Measurements from ENCODE around the gene ATF6. TPM values are rescaled to one million over a fixed set of nuclear protein-coding genes. Genes with fewer than 3 reads are reported as not detected.
A peak's percentile ranks its signal among the peaks of the same experiment; 100 is the strongest.

ATF6 gene
- total and polyA plus RNA-seq, 2 of the 4 experiments (the other 2 are of a cell fraction): 12.2 to 17.6 TPM

DNA sequence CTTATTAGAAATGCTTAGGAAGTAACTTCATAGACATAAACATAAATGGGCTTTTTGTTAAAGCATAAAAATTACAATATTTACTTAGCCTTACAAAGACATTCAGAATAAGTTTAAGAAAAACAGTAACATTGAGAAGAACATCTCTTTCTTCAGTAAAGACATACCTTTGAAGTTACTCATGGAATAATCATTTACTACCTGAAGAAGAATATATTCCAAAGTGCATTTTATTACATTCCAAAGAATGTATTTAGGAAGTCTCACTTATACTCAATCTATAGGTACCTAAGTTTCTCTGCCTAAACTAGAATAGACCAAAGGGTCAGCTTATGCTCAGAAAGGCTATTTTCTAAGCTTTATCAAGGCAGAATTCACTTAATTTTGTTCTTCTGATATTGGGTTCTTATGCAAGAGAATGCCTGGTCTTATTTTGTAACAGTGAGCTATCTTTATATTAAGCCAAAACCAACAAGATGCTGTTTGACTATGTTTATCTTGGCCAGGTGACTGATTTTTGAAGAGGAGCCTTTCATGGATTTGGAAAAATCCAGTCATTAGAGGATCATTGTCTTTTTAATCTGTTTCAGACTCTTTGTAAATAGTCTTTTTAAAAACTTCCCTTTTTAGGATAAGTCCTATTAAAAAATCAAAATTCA, 147.5 kb downstream of the ATF6 start:
- H3K9me3 ChIP-seq (ENCODE audit: control insufficient read depth, insufficient read depth, low read length): peaks cover 2% of the 10 kb centered on the region; the same call in 1 of the 2 replicates
- H3K9ac ChIP-seq (ENCODE audit: low read depth, low read length): no peak overlapping the region
- no peak overlapping the region for H3K14ac ChIP-seq (replicated peaks; ENCODE audit: low read depth, low read length)
- dilution Hi-C loops (cut with HindIII; ENCODE audit: low sequenced_read_pairs, unreplicated experiment) (no loop called here), intact Hi-C loops (cut with micrococcal nuclease) (no loop called here), in situ Hi-C loops (cut with MboI; ENCODE audit: low sequenced_read_pairs) (no loop called here)
- no peak overlapping the region for H3K23ac ChIP-seq (ENCODE audit: low read depth, low read length)
- H2BK15ac ChIP-seq (ENCODE audit: low read depth, low read length): no peak overlapping the region
- H2BK120ac ChIP-seq (ENCODE audit: low read depth, low read length): no peak overlapping the region
- no peak overlapping the region for H3K18ac ChIP-seq (ENCODE audit: low read depth, low read length)
- no peak overlapping the region for H4K5ac ChIP-seq (ENCODE audit: low read depth, low read length)
- H2AK9ac ChIP-seq (replicated peaks; ENCODE audit: low read depth, low read length, poor library complexity): no peak overlapping the region
- H2BK5ac ChIP-seq (ENCODE audit: low read depth, low read length, poor library complexity, severe bottlenecking): no peak overlapping the region
- H2BK20ac ChIP-seq (ENCODE audit: low read depth, low read length): no peak overlapping the region
- peaks cover 3% of the 10 kb centered on the region for H3K4me1 ChIP-seq (ENCODE audit: control insufficient read depth, insufficient read depth, low read length)
- H4K8ac ChIP-seq (ENCODE audit: low read depth in 2 of 2, low read length in 2 of 2): no peak overlapping the region
- no peak overlapping the region for H2AK5ac ChIP-seq (ENCODE audit: low read depth, low read length)
- ChIA-PET POLR2A (ENCODE audit: unreplicated experiment) (no interaction called here), CTCF (no interaction called here)
- no peak overlapping the region for H3K4ac ChIP-seq (ENCODE audit: low read depth, low read length)
- no peak overlapping the region for H2AFZ ChIP-seq (replicated peaks; ENCODE audit: low read length, poor library complexity)
- H3K56ac ChIP-seq (ENCODE audit: extremely low read depth, insufficient read depth, low read length): no peak overlapping the region
- ATAC-seq (ENCODE audit: low read depth) (no peak), DNase-seq (peak; percentile 6)
- no peak overlapping the region for H3K4me3 ChIP-seq (ENCODE audit: insufficient read depth, low read depth, low read length)
- no peak overlapping the region for H3K27ac ChIP-seq (ENCODE audit: insufficient read depth, low read length)
- H3K27me3 ChIP-seq (ENCODE audit: control insufficient read depth, insufficient read depth, low read length): no peaks in the 10 kb centered on the region
- no peaks in the 10 kb centered on the region for H3K79me1 ChIP-seq (ENCODE audit: low read depth in 1 of 2, low read length in 2 of 2)
- H4K91ac ChIP-seq (ENCODE audit: insufficient read depth, low read depth, low read length): no peak overlapping the region
- no peak overlapping the region for H3K4me2 ChIP-seq (ENCODE audit: low read depth, low read length)
- H3K36me3 ChIP-seq (ENCODE audit: control insufficient read depth, insufficient read depth, low read length): no peaks in the 10 kb centered on the region
- H4K20me1 ChIP-seq (ENCODE audit: insufficient read depth, low read length): no peaks in the 10 kb centered on the region
- TF ChIP-seq CEBPB (IDR thresholded peaks at IDR 0.05; ENCODE audit: low read depth, low read length) (no peak), RAD21 (IDR thresholded peaks at IDR 0.05; ENCODE audit: low read length) (no peak), FOS (IDR thresholded peaks at IDR 0.05; ENCODE audit: low read depth, low read length) (no peak), MAFK (IDR thresholded peaks at IDR 0.05; ENCODE audit: low read depth, low read length) (no peak), RFX5 (IDR thresholded peaks at IDR 0.05; ENCODE audit: low read depth, low read length) (no peak)
- TF ChIP-seq, protein P1, sequence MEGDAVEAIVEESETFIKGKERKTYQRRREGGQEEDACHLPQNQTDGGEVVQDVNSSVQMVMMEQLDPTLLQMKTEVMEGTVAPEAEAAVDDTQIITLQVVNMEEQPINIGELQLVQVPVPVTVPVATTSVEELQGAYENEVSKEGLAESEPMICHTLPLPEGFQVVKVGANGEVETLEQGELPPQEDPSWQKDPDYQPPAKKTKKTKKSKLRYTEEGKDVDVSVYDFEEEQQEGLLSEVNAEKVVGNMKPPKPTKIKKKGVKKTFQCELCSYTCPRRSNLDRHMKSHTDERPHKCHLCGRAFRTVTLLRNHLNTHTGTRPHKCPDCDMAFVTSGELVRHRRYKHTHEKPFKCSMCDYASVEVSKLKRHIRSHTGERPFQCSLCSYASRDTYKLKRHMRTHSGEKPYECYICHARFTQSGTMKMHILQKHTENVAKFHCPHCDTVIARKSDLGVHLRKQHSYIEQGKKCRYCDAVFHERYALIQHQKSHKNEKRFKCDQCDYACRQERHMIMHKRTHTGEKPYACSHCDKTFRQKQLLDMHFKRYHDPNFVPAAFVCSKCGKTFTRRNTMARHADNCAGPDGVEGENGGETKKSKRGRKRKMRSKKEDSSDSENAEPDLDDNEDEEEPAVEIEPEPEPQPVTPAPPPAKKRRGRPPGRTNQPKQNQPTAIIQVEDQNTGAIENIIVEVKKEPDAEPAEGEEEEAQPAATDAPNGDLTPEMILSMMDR (conservative IDR thresholded peaks at IDR 0.05; ENCODE audit: low read depth, low read length): no peak
- BruUV-seq (replicated peaks): no TSS peak
- no peaks in the 10 kb centered on the region for H3K9me1 ChIP-seq (ENCODE audit: insufficient read depth, low read length)
